ENCODE measurements around the gene KAT6B.

Gene KAT6B

DNA sequence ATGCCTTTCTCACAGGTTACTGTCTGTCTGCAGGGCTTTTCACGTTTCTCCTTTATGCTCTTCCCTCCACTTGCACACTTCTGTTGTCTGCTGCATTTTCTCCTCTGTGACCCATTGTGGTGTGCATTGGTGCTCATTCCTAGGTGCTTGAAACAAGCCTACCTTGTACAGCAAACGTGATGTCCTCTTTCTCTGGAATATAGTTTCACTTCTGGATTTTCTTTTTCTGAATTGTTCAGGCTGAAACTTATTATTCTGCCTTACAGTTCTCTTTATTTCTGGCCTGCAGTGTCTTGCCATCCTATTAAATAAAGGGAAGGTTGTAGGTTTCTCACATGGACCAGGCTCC is 156.2 kb downstream of the KAT6B start:
- CTCF ChIA-PET = interaction anchor here (1.1 to 1.2 kb wide), 2 partner anchors 77 to 89 kb away, joined by 3 read pairs; no protein-coding TSS in a partner anchor
- Mint-ChIP-seq H3K4me1 (peaks cover 16% of the 10 kb centered on the region), H3K27ac (no peak overlapping the region), H3K9me3 (no peaks in the 10 kb centered on the region), H3K4me3 (no peak overlapping the region), H3K27me3 (no peaks in the 10 kb centered on the region), H3K36me3 (peaks cover 35% of the 10 kb centered on the region)
- DNase-seq = no peak

DNA sequence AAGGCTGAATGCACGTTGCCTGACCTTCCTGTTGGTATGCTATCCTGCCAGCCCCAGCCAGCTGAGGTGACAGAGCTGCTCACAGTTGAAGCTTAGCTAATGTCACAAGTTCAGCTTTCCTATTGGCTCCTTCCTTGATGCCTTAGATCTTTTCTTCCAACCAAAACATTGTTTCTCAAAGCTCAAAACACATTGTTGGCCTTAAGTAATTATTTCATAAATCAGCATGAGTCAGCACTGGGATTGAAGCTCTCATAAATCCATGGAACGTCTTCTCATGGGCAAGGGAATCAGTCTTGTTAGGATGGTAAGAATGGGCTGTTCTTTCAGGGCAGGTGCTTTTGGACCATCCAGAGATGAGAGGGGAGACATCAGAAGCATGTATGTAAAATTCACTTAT is 157.0 kb downstream of the KAT6B start:
- DNase-seq = no peak
- no peak overlapping the region for H3K4me3 Mint-ChIP-seq
- peaks cover 34% of the 10 kb centered on the region for H3K36me3 Mint-ChIP-seq
- peaks cover 16% of the 10 kb centered on the region for H3K4me1 Mint-ChIP-seq
- H3K27me3 Mint-ChIP-seq = no peaks in the 10 kb centered on the region
- H3K9me3 Mint-ChIP-seq = no peaks in the 10 kb centered on the region
- CTCF ChIA-PET = interaction anchor here (1.1 kb wide), 1 partner anchor 90 kb away, joined by 3 read pairs; no protein-coding TSS in a partner anchor
- no peak overlapping the region for H3K27ac Mint-ChIP-seq

DNA sequence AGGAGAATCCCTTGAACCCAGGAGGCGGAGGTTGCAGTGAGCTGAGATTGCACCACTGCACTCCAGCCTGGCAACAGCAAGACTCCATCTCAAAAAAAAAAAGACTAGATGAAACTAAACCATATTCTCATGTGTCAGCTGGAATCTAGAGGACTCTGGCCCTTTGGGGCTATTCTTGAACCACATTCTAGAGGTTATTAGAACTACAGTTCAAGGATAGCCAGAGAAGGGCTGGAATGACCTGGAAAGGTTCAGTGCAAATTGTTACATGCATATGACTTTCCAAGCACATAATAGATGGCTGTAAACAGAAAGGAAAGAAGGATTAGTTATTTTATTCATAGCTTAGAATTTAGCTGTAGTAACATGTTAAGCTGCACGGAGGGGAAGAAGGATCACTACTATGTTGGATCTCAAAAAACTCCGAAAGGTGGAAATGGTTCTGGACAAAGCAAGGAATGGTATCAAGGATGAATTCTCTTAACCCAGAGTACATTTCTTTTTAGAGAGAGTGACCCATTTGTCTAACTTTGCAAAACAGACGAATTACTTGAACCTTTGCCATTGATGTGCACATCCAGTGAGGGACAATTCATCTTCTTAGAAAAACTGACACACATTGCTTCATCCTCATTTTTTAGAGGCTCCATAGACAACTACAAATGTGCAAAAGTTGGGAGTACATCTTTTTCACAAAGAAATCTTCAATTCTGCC is 161.1 kb downstream of the KAT6B start:
- Mint-ChIP-seq H3K4me3 (no peak overlapping the region), H3K4me1 (peaks cover 15% of the 10 kb centered on the region), H3K9me3 (no peaks in the 10 kb centered on the region), H3K27me3 (no peaks in the 10 kb centered on the region), H3K27ac (no peak overlapping the region), H3K36me3 (peaks cover 30% of the 10 kb centered on the region)
- no peak for DNase-seq
- CTCF ChIA-PET = no interaction called here

DNA sequence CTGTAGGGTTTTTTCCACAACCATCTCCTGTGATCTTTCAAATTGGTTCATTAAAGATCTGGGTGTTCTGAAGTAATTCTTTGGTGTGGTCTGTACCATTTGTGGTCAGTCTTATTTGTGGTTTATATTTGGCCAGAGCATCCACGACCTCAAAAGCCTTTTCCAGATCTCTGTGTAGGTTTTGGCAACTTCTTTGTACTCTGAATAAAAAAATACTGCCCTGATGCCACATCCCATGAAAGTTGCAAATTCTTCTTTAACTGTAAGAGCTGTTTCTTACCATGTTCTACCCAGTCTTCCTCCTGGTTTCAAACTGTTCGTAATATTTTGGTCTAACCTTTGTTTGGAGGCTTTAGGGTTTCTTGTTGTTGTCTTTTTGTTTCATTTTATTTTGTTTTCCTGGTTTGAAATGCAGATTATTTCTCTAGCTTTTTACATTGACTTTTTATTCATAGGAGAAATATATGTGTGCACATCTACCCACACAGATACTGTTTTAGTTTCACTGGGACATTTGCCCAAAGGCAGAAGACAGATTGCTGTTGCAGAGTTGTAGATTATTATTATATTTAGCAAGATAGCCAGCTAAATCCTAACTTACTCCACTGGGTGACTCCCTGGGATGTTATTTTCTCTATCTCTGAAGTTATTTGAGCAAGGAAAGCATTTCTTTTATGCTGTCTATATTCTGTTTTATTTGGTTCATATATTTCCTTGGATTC is 161.8 kb downstream of the KAT6B start:
- no peak overlapping the region for H3K27ac Mint-ChIP-seq
- CTCF ChIA-PET = interaction anchor here (0.7 kb wide), 1 partner anchor 75 kb away, joined by 3 read pairs; no protein-coding TSS in a partner anchor
- H3K27me3 Mint-ChIP-seq = no peaks in the 10 kb centered on the region
- peaks cover 15% of the 10 kb centered on the region for H3K4me1 Mint-ChIP-seq
- no peaks in the 10 kb centered on the region for H3K9me3 Mint-ChIP-seq
- peaks cover 33% of the 10 kb centered on the region for H3K36me3 Mint-ChIP-seq
- DNase-seq = no peak
- no peak overlapping the region for H3K4me3 Mint-ChIP-seq

DNA sequence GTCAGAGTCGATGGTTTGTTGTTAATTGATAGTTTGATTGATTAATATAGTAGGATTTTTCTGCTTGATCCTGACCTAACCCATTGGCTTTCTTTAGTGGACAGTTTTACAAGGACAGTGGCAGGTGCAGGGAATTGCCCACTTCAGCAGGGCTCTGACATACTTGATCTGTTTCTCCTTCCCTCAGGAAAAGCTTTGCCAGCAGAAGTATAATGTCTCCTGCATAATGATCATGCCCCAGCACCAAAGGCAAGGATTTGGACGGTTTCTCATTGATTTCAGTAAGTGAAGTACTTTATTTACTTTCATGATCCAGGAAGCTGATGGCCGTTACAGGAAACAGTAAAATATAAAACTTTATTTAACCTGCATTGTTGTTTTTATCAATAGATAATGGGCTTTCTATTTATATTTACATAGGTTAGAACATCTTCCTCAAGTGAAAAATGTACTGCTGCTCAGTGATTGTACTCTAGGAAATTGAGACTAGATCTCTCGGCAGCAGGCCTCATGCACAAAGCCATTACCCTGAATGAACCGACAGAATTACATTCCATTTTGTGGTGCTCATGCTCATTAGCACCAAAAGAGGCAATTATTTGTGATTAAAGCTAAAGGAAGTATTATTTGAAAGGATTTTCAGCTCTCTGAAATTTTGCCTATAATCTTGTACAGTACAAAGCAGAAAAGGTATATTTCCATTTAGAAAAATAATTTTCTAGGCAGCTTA is 162.6 kb downstream of the KAT6B start:
- CTCF ChIA-PET = no interaction called here
- no peaks in the 10 kb centered on the region for H3K27me3 Mint-ChIP-seq
- DNase-seq = no peak
- peak overlapping the region; percentile 13 for H3K27ac Mint-ChIP-seq
- no peak overlapping the region for H3K4me3 Mint-ChIP-seq
- H3K9me3 Mint-ChIP-seq = no peaks in the 10 kb centered on the region
- H3K4me1 Mint-ChIP-seq = peaks cover 15% of the 10 kb centered on the region
- peaks cover 30% of the 10 kb centered on the region for H3K36me3 Mint-ChIP-seq

DNA sequence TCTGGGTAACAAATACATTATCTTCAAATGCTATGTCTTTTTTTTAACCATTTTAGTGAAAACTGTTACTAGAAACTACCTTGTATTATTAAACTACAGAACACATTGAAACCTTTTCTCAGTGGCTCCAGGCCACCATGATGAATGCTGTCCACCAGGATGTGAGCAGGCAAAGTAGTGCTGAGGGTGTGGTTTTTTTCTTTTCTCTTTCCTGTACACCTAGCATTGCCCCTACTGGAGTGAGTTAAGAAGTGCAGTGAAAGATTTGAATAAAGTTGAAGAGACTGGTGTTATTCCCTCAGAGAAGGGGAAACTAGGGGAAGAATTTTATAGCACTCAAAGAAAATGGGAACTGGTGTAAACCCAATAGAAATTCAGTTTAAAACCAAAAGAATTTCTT is 165.0 kb downstream of the KAT6B start:
- CTCF ChIA-PET = interaction anchor here (1.4 to 1.5 kb wide), 2 partner anchors 24 to 83 kb away, joined by 3 to 4 read pairs; no protein-coding TSS in a partner anchor
- no peaks in the 10 kb centered on the region for H3K9me3 Mint-ChIP-seq
- DNase-seq = no peak
- H3K27ac Mint-ChIP-seq = no peak overlapping the region
- H3K36me3 Mint-ChIP-seq = peaks cover 38% of the 10 kb centered on the region
- no peaks in the 10 kb centered on the region for H3K27me3 Mint-ChIP-seq
- H3K4me1 Mint-ChIP-seq = peaks cover 23% of the 10 kb centered on the region
- no peak overlapping the region for H3K4me3 Mint-ChIP-seq

DNA sequence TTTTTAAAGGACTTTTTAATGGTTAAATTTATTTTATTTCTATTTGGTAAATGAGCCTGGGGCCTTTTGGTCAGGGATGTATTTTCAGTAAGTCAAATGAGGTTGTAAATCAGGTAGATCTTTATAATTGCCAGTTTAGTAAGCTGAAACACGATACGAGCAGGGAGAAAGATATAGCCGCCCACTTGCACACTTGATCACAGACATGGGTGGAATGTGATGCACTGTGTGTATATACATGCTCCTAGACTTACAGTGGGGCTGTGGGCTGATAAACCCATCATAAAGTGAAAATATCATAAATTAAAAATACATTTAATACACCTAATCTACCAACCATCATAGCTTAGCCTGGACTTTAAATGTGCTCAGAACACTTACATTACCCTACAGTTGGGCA is 165.7 kb downstream of the KAT6B start:
- Mint-ChIP-seq H3K27ac (no peak overlapping the region), H3K4me3 (no peak overlapping the region), H3K9me3 (no peaks in the 10 kb centered on the region), H3K36me3 (peaks cover 35% of the 10 kb centered on the region), H3K4me1 (peaks cover 23% of the 10 kb centered on the region), H3K27me3 (no peaks in the 10 kb centered on the region)
- DNase-seq = no peak
- CTCF ChIA-PET = interaction anchor here (0.6 to 1.4 kb wide), 3 partner anchors 15 to 28 kb away, joined by 3 to 4 read pairs (median 4); no protein-coding TSS in a partner anchor

DNA sequence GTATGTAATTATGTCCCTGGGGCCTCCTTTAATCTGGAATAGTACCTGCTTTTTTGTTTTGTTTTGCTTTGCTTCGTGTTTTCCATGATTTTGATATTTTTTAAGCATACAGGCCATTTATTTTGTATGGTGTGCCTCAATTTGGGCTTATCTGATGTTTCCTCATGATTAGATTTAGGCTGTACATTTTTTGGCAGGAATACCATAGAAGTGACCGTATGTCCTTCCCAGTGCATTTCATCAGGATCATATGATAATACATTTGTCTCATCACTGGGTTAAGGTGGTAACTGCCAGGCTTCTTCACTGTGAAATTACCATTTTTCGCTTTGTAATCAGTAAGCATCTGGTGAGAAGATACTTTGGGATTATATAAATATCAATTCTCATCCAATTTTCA is 167.2 kb downstream of the KAT6B start:
- H3K36me3 Mint-ChIP-seq = peaks cover 32% of the 10 kb centered on the region
- CTCF ChIA-PET = interaction anchor here (1.4 kb wide), 1 partner anchor 26 kb away, joined by 4 read pairs; no protein-coding TSS in a partner anchor

DNA sequence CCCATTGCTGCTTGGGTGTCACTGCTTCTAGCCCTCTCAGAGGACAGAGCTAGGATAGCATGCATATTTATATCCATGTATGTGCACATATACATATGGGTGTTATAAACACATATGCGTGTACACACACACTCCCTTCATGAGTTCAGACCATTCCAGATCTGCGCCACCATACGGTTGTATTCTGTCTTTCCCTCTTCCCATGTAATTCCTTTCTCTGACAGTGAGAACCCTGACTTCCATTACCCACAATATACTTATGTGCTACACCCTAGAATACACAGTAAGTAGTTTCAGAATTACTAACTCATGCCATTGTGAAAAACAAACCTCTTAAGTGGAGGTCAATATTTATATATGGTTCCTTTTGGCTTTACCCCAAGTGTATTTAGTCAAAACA is 168.5 kb downstream of the KAT6B start:
- no peak overlapping the region for H3K4me3 Mint-ChIP-seq
- CTCF ChIA-PET = interaction anchor here (0.6 kb wide), 1 partner anchor 17 kb away, joined by 3 read pairs; no protein-coding TSS in a partner anchor
- no peaks in the 10 kb centered on the region for H3K27me3 Mint-ChIP-seq

More for the DNA sequence above, 167.2 kb downstream of the KAT6B start:
- no peak overlapping the region for H3K27ac Mint-ChIP-seq
- DNase-seq = no peak
- peaks cover 12% of the 10 kb centered on the region for H3K4me1 Mint-ChIP-seq
- H3K9me3 Mint-ChIP-seq = no peaks in the 10 kb centered on the region
- no peak overlapping the region for H3K4me3 Mint-ChIP-seq
- H3K27me3 Mint-ChIP-seq = no peaks in the 10 kb centered on the region

DNA sequence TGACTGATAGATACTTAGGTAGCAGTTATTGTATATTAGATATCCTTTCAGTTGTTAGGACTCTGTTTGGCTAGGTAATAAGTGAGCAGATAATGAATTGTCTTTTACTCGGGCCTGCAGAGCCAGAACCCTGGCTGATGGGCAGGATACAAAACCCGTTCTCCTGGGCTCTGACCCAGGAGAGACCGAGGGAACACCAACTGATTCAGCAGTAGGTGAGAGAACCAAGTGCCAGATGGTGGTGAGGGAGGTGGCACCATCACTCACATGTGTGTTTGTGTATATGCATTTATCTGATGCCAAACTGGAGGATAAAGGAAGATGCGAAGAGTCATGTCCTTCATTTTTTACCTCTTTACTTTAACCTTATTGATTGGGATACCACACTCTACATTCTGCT is 169.4 kb downstream of the KAT6B start:
- no peak for DNase-seq
- Mint-ChIP-seq H3K4me1 (peaks cover 12% of the 10 kb centered on the region), H3K27ac (no peak overlapping the region), H3K36me3 (peaks cover 28% of the 10 kb centered on the region), H3K27me3 (no peaks in the 10 kb centered on the region), H3K9me3 (no peaks in the 10 kb centered on the region), H3K4me3 (no peak overlapping the region)
- CTCF ChIA-PET = interaction anchor here (1.5 kb wide), 1 partner anchor 257 kb away, joined by 3 read pairs; no protein-coding TSS in a partner anchor

More for the DNA sequence above, 168.5 kb downstream of the KAT6B start:
- Mint-ChIP-seq H3K9me3 (no peaks in the 10 kb centered on the region), H3K36me3 (peaks cover 32% of the 10 kb centered on the region), H3K27ac (no peak overlapping the region), H3K4me1 (peaks cover 12% of the 10 kb centered on the region)
- DNase-seq = no peak

DNA sequence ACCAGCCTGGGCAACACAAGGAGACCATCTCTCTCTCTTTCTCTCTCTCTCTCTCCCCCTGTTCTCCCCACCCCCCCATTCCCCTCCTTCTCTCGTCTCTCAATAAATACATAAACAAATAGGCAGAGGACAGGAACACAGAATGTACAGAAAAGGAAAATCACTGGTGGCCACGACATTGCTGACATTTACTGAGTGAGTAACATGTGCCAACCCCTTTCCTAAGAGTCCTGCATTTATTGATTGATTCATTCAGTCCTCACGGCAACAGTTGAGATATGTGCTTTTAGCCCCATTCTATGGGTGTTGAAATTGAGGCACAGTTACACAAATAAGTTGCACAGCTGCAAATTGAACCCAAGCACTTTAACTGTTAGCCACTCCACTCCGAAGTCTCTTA is 170.8 kb downstream of the KAT6B start:
- H3K36me3 Mint-ChIP-seq = peaks cover 25% of the 10 kb centered on the region
- no peaks in the 10 kb centered on the region for H3K27me3 Mint-ChIP-seq
- H3K4me1 Mint-ChIP-seq = peaks cover 8% of the 10 kb centered on the region
- CTCF ChIA-PET = interaction anchor here (1.5 kb wide), 2 partner anchors 12 to 258 kb away, joined by 3 read pairs; no protein-coding TSS in a partner anchor
- H3K9me3 Mint-ChIP-seq = no peaks in the 10 kb centered on the region
- DNase-seq = no peak
- H3K4me3 Mint-ChIP-seq = no peak overlapping the region
- H3K27ac Mint-ChIP-seq = no peak overlapping the region

DNA sequence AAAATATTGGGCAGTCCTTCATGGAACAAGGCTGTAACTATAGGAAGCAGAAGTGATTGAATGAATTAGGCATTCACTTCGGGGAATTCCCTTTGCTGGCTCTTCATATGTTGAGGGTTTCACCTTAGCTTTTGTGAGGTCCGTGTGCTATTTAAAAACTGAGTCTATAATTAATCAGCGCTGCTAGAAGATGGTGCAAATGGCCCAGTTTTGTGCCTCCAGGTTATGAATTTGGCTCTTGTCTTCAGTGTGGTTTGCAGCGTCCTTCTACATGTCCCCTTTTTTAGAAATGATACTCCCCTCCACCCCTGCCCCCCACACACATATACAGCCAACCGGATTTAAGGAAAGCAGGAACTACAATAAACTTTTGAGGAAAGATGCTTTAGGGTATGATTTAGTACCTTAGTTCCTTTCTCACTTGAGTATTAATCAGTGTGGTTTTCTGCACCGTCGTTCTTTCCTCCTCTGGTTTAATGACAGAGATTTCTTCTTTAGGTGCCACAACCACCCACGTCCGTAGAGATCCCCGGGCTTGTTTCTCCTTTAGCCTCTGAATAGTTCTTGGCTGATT is 174.4 kb downstream of the KAT6B start:
- Mint-ChIP-seq H3K36me3 (peaks cover 9% of the 10 kb centered on the region), H3K4me1 (no peaks in the 10 kb centered on the region), H3K27me3 (no peaks in the 10 kb centered on the region), H3K27ac (no peak overlapping the region), H3K9me3 (no peaks in the 10 kb centered on the region), H3K4me3 (no peak overlapping the region)
- CTCF ChIA-PET = no interaction called here
- no peak for DNase-seq

DNA sequence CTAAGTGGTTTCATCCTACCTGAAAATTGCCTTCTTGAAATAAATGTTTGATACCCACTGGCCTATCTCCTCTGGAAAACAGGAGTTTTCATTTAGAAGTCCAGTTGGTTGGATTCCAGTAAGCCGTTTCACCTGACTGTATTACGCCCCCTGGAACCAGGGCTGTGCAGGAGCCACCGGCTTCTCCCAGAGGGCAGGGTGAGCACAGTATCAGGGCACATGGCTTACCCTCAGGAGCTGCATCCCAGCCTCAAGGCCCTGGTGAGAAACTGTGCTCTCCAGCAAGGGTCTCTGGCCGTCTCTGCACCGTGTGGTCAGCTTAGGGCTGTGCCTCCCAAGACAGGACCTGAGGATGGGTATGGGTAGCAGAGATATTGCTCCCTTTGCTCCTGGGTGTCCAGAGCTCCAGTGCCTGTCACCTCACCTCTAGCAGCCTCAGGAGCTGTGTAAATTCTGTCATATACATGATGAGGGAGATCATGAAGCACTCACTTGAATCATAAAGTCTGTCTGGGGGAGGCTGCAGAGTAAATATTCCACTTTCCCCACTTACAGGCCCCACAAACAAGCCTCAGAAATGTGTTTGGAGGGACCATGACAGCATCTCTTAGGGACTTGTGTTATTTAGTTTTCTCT is 175.4 kb downstream of the KAT6B start:
- Mint-ChIP-seq H3K4me1 (no peaks in the 10 kb centered on the region), H3K36me3 (peaks cover 4% of the 10 kb centered on the region), H3K9me3 (no peaks in the 10 kb centered on the region), H3K27me3 (no peaks in the 10 kb centered on the region), H3K4me3 (no peak overlapping the region), H3K27ac (no peak overlapping the region)
- CTCF ChIA-PET = interaction anchor here (0.6 kb wide), 1 partner anchor 17 kb away, joined by 3 read pairs; no protein-coding TSS in a partner anchor
- no peak for DNase-seq
